Raji (cell line): ENCODE results near the gene SRMS.

Experiments used
- POLR2A ChIP-seq: IDR thresholded peaks from 2 replicates; pipeline ENCODE4 v1.6.1; 2011; ENCODE audit warnings: low read depth, low read length, control low read depth; ENCODE audit not compliant: insufficient read depth

Gene SRMS

DNA sequence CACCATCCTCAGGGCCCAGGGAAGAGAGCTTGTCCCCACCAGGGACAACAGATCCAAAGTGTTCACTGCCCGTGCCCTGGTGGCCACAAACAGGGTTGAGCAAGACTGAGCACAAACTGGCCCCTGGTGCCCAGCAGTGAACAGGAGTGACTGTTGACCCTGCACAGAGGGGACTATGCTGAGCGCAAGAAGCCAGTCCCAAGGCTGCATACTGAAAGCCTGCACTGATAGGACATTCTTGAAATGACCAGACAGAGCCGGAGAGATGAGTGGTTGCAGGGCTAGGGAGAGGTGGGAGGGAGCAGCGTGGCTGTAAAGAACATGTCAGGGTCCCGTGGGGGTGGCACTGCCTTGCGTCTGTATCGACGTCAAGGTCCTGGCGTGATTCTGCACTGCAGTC, 3.5 kb upstream of the SRMS start:
- TF ChIP-seq POLR2A, result no peak

DNA sequence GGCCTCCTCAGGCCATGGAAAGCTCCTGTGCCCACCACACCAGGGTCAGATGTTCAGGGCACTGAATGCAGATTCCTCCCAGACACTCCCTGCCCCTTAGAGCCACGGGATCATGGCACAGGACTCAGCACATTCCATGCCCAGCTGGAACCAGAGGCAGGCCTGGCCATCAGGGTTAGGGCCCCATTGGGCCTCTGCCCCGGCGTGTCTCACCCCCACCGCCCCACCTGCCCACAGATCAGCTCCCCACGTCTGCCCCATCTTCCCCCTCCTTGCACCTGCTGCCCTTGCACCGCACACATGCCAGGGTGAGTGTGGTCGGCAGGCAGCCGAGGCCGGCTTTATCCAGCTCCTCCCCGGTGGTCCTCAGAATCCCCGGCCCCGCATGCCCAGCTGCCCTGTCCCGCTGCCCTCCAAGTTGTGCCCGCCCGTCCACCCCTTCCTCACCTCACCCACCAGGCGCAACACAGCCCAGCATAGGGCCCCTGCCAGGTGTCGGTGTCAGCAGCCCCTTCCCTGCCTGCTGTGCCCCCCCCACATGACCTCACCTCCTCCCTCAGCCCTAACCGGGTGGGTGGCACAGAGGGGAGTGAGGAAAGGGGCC, 2.2 kb upstream of the SRMS start:
- TF ChIP-seq POLR2A, result no peak

DNA sequence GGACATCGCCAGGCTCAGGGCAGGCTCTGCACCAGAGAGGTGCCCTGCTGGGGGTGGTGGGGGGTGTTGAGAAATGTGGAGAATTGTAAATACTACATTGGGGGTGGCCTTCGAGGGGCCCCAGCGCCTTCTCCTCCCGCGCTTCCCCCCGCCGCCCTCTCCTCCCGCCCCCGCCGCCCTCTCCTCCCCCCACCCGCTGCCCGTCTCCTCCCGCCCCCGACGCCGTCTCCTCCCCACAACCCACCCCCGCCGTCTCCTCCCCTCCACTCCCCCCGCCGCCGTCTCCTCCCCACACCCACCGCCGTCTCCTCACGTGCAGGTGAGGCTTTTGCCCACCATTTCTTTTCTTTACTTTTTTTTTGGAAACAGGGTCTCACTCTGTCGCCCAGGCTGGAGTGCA, 1.5 kb upstream of the SRMS start:
- TF ChIP-seq POLR2A, result no peak

DNA sequence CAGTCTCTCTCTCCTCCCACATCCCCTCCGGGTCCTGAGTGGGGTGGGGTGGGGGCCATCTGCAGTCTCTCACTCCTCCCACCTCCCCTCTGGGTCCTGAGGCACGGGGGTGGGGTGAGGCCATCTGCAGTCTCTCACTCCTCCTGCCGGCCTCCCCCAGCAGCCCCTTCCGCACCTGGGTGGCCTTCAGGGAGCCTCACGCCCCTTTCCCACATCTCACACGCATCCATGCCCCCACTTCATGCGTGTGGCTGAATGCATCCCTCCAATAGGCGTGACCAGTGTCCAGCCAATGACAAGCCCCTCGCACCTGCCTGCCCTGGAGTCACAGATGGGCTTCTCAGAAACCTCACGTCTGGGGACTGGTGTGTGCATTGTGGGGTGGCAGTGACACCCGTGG, 993 bp upstream of the SRMS start:
- no peak for TF ChIP-seq POLR2A

DNA sequence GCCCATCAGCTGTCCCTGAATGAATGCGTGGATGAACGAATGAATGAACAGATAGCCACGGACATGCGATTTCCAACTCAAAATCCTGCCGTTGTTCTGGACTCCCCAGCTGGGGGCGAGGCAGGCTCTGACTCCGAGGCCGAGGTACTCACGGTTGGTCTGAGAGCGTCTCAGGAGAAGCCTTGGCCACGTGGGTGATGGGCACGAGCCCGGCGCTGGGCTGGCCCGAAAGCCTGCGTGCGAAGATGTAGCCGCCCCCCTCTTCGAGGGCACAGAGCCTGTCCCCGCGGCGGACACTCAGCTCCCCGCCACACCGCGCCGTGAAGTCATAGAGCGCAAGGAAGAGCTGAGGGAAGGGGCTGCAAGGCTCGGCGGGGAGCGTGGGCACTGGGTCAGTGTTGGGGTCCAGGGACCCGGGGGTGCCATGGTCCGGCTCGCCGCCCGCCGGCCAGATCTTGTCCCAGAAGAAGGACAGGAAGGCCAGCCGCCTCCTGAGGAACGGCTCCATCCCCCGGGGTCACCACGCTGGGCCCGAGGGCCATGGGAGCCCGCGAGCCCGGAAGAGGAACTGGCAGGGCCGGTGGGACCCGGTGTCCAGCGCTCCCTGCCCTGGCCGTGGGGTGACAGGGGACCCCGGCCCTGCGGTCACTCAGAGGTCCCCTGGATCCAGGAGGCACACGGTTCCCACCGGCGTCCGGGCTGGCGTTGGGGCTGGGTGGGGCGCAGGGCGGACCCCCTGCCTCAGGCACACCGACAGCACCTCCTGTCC, 409 bp downstream of the SRMS start:
- TF ChIP-seq POLR2A, result no peak

DNA sequence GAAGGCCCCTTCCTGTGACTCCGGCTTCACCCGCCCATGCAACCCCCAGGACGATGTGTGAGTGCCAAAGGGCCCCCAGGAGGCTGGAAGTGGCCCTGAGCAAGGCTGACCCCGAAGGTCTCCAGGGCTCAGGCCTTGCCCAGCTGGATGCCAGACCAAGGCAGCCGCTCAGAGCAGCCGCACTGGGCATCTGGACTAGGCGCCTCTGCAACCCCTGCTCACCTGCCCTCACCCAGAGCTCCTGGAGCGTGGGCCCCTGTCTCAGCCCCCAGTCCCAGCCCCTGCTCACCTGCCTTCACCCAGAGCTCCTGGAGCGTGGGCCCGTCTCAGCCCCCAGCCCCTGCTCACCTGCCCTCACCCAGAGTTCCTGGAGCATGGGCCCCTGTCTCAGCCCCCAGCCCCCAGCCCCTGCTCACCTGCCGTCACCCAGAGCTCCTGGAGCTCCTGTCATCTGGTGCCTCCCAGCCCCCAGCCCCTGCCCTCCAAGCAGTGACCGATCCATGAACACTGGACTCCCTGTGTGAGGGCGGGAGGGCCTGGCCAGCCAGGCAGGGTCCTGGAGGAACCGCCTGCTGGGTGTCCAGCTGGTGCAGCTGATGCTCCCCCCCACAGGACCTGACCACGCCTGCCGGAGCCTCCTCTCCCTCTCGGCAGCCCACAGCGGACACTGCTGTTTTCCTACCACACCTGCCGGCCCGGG, 1.1 kb downstream of the SRMS start:
- TF ChIP-seq POLR2A, result no peak

DNA sequence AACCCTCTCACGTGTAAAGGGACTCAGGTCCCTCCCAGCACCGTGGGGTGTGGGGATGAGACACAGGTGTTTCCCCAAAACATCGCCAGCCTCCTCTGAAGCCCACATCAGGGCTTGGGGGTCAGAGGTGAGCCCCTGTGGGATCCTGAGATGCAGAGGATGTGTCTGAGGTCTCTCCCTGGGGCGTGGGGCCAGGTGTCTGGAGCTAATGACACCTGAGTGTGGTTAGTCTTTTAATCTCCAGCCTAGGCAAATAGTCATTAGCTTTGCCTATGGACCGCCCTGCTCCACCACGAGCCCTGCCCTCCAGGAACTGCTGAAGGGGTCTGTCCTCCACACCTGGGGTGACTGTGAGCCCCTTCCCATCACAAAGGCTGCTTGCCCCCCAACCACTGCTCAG, 1.7 kb downstream of the SRMS start:
- no peak for TF ChIP-seq POLR2A

DNA sequence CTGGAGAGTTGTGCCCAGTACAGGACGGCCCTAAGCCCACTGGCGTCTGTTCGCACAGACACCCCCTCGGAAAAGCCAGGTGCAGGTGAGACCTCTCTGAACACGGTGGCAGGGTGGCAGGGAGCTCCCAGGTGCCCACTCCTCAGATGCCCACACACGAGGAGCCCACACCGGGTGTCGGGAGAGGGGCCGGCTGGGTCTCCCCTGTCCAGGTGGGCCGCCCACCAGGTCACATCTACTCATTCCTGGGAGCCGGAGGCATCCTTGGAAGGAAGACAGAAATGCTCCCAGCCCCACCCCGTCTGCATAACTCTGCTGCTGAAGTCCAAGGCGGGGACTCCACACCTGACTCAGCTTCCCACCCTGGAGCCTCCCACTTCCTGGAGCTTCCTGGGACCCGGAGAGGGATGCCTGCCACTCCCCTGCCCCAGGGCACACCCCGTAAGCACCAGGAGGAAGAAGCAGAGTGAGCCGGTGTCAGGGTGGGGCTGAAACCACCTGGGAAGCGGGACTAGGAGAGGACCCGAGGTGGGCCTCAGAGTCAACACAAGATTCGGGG, 2.5 kb downstream of the SRMS start:
- no peak for TF ChIP-seq POLR2A

DNA sequence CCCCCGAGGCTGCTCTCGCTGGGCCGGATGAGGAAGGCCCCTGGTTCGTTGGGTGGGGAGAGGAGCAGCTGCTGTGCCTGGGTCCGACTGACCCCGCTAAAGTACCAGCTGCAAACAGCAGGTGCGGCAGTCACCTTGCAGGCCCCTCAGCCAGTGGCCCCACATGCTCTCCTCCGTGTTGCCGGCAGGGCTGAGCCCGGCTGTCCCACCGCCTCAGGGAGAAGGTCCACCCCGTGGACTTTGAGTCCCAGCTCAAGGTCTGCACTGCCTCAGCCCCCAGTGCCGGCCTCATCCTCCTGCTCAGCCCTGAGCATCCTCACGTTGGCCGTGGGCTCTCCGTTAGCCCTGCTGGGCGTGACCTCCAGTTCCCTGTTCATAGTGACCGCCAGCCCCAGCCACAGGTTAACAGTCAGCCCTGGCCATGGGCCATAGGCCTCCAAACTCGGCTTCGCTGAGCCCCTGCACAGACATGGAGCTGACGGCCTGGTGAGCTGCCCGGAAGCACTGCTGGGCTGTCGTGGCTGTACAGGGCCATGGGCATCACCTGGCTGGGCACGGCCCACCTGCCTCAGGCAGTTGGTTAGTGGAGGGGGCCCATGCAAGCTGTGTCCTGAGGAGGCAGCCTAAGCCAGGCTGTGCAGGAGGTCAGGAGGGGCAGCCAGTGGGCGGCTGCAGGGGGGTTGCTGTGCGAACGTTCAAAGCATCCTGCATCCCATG, 3.1 kb downstream of the SRMS start:
- TF ChIP-seq POLR2A, result no peak

DNA sequence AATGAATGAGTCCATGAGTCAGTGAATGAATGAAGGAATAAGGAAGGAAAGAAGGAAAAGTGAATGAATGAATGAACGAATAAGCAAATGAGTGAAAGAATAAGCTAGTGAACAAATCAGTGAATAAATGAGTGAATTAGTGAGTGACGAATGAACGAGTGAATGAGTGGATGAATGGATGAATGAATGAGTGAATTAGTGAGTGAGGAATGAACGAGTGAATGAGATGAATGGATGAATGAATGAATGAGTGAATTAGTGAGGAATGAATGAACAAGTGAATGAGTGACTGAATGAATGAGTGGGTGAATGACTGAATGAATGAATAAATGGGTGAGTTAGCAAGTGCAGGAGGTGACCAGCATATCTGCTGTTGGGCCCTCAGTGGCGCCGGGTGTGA, 3.8 kb downstream of the SRMS start:
- TF ChIP-seq POLR2A, result no peak

DNA sequence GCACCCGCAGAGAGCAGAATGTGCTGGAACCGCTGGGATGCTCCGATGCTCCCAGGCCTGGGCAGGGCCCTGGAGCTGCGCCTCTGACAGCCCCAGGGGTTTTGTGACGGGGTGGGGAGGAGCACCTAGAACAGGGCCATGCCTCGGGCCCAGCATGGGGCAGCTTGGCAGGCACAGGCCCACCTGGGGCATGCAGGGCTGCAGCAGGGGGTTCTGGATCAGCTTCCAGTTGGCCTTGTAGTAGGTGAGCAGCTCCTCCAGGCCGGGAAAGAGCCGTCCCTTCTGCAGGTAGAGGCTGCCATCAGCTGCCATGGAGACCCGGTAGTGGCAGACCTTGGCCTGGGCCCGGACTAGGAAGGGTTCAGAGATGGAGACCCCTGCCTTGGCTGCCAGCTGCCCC, 4.4 kb downstream of the SRMS start:
- no peak for TF ChIP-seq POLR2A

DNA sequence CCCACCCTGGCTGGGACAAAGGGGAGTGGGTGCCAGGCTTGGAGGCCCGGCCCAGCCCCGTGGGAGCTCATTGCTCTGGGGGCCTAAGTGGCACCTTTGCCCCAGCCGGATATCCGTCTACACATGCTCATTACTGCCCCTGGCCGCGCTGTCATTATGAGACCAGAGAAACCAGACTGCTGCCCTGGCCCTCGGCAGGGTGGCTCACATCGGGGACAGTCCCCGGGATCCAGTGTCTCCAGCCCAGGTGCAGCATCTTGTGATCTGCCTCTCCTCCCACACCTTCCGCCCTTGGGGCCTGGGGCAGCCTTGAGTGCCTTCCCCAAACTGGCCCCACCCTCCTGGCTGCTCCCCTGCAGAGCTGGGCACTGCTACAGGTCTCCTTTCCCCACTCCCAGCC, 4.9 kb downstream of the SRMS start:
- TF ChIP-seq POLR2A, result no peak

DNA sequence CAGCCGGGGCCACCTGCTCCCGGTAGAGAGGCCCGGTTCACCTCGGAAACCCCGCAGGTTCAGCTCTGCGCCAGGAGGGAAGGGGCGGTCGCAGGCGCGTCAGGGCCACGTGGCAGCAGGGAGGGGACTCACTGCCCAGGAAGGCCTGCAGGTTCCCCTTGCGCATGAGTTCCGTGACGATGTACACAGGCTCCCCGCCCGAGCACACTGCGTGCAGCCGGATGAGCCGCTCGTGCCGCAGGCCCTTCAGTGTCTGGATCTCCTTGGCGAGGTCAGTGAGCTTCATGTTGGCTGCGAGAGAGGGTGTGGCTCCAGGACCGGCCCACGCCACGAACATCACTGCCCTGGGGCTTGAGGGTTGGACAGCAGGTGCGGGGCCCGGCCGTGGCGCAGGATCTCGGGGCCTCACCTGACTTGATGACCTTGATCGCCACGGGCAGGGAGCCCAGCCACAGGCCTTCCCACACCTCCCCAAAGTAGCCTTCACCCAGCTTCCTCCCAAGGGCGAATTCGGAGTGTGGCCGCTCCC, 5.5 kb downstream of the SRMS start:
- TF ChIP-seq POLR2A, result no peak

DNA sequence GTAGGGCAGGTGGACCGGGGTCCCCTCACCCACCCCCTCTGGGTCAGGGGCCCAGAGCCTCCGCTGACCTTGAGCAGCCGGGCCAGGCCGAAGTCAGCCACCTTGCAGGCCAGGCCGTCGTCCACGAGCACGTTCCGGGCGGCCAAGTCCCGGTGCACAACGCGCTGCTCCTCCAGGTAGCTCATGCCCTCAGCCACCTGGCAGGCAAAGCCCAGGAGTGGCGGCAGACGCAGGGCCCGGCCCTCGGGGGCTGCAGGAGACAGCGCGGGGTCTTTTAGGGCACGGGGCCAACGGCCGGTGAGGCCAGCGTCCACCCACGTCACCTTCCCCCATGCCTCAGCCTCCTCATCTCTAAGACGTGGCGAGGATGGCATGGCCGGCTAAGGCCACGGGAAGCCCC, 6.2 kb downstream of the SRMS start:
- no peak for TF ChIP-seq POLR2A
